T-cell (primary cell): ENCODE measurements around the gene KHK. TPM values are rescaled to one million over a fixed set of nuclear protein-coding genes. Genes with fewer than 3 reads are reported as not detected.

Experiments
- ATAC-seq, 4 experiments: fragments of 200-7000 bp in 3 of 4; fragments of 150-1000 bp in 1 of 4; cut with Tn5 transposase; replicated peaks in 1 of 4; 1 replicate in 3 of 4; 2 replicates in 1 of 4; pipeline ENCODE4 v1.10.0; 2021; ENCODE audit warnings: moderate library complexity in 3 of 4, mild to moderate bottlenecking in 2 of 4, moderate number of reproducible peaks in 1 of 4
- CTCF ChIA-PET, 2 donors: fragments of 300-600 bp; sonication (Branson Sonifier 250); formaldehyde crosslinking; loops; one replicate each; lab custom pipeline; 2022; ENCODE audit warnings: antibody characterized with exemption in 2 of 2; lab: Charles Lee
- POLR2A ChIA-PET, 2 donors: fragments of 300-600 bp; sonication (Branson Sonifier 250); formaldehyde crosslinking; loops; one replicate each; lab custom pipeline; 2022; ENCODE audit warnings: antibody characterized with exemption in 2 of 2; lab: Charles Lee
- DNase-seq, 35 experiments: peaks; one replicate each; pipeline versions ENCODE4 v3.0.0 to v3.0.0-alpha.2; 2013 to 2023
- H3K27ac ChIP-seq: one replicate; pipeline ENCODE4 v1.5.1; 2013; ENCODE audit warnings: low read length
- H3K27me3 ChIP-seq, 2 experiments: replicated peaks in 1 of 2; 1 replicate in 1 of 2; 2 replicates in 1 of 2; pipeline versions ENCODE4 v1.6.1 to v1.7.0; 2013; ENCODE audit warnings: low read length in 1 of 2, mixed read lengths in 1 of 2; ENCODE audit not compliant: control insufficient read depth in 2 of 2, insufficient read depth in 2 of 2; ENCODE audit errors: extremely low read depth in 1 of 2
- H3K36me3 ChIP-seq, 2 donors: 1 replicate in 1 of 2; 2 replicates in 1 of 2; pipeline versions ENCODE4 v1.6.1 to v1.7.0; 2013; ENCODE audit warnings: low read length in 1 of 2; ENCODE audit not compliant: control insufficient read depth in 2 of 2, insufficient read depth in 1 of 2; ENCODE audit errors: extremely low read depth in 1 of 2
- H3K4me1 ChIP-seq, 2 experiments: 1 replicate in 1 of 2; 2 replicates in 1 of 2; pipeline versions ENCODE4 v1.6.1 to v1.7.0; 2013; ENCODE audit warnings: low read length in 2 of 2, mixed read lengths in 1 of 2; ENCODE audit not compliant: insufficient read depth in 2 of 2, control insufficient read depth in 1 of 2; ENCODE audit errors: extremely low read depth in 1 of 2
- H3K4me3 ChIP-seq, 2 donors: 1 replicate in 1 of 2; 2 replicates in 1 of 2; pipeline versions ENCODE4 v1.5.1 to v1.7.0; 2013; ENCODE audit warnings: mild to moderate bottlenecking in 2 of 2, low read length in 1 of 2, moderate library complexity in 1 of 2; ENCODE audit not compliant: control insufficient read depth in 1 of 2; ENCODE audit errors: extremely low read depth in 1 of 2
- H3K9me3 ChIP-seq: 2 replicates; pipeline ENCODE4 v1.7.0; 2013
- H3K27ac Mint-ChIP-seq, 2 donors: one replicate each; pipeline ENCODE4 v1.8.0; 2020 to 2021; ENCODE audit warnings: mild to moderate bottlenecking in 2 of 2, mixed read lengths in 2 of 2
- H3K27me3 Mint-ChIP-seq, 2 donors: one replicate each; pipeline ENCODE4 v1.8.0; 2021 to 2022; ENCODE audit warnings: mixed read lengths in 2 of 2
- H3K36me3 Mint-ChIP-seq: one replicate; pipeline ENCODE4 v1.8.0; 2021; ENCODE audit warnings: mixed read lengths
- H3K4me1 Mint-ChIP-seq, 3 donors: one replicate each; pipeline ENCODE4 v1.8.0; 2020 to 2022; ENCODE audit warnings: mixed read lengths in 3 of 3, mild to moderate bottlenecking in 1 of 3
- H3K4me3 Mint-ChIP-seq, 3 donors: one replicate each; pipeline ENCODE4 v1.8.0; 2020 to 2022; ENCODE audit warnings: mild to moderate bottlenecking in 3 of 3, mixed read lengths in 3 of 3, moderate library complexity in 3 of 3
- H3K9me3 Mint-ChIP-seq, 3 donors: one replicate each; pipeline ENCODE4 v1.8.0; 2020 to 2022; ENCODE audit warnings: mixed read lengths in 3 of 3
- WGBS: methylation state at CpG from one replicate; pipeline ENCODE4 v1.1.5; 2013; ENCODE audit warnings: missing lambda C conversion rate; ENCODE audit not compliant: insufficient coverage; 5-methylcytosine and 5-hydroxymethylcytosine counted together
- total RNA-seq, 35 experiments: library from RNA in 6 of 35; stranded (reverse) in 6 of 35; fragments of 120-200 nt in 1 of 35; gene quantifications; one replicate each; pipeline versions ENCODE4 v1.2.1 to v1.2.4 and lab custom pipeline; 2013 to 2026

The KHK gene
- total RNA-seq, 5 donors from 2014 or later (not counting 1 experiment from before 2014, with no cell fraction given), result 3.7 to 9.1 (median 6.7) TPM

GRCh38 chr2:27082773-27083409 is 3.7 kb upstream of the KHK start:
- H3K27ac Mint-ChIP-seq, result no peak overlapping the region
- Histone ChIP-seq H3K9me3 (no peaks in the 10 kb centered on the region), H3K4me3 (no peak overlapping the region), H3K4me1 (peaks cover 9 to 54% of the 10 kb centered on the region in 2 experiments), H3K27me3 (no peaks in the 10 kb centered on the region), H3K36me3 (no peaks in the 10 kb centered on the region), H3K27ac (no peak overlapping the region)
- H3K27me3 Mint-ChIP-seq, result no peaks in the 10 kb centered on the region
- no peaks in the 10 kb centered on the region for H3K9me3 Mint-ChIP-seq
- ChIA-PET CTCF (no interaction called here), POLR2A (interaction anchor here in 1 of 2 donors (0.5 kb wide), 1 partner anchor 107 kb away, joined by 3 read pairs; no protein-coding TSS in a partner anchor)
- peaks cover 33 to 37% (median 35%) of the 10 kb centered on the region in 3 donors for H3K4me1 Mint-ChIP-seq
- WGBS, result 92% methylated on average over 26 of the region's 27 CpGs
- no peak for DNase-seq
- H3K36me3 Mint-ChIP-seq, result no peaks in the 10 kb centered on the region
- ATAC-seq, result no peak
- no peak overlapping the region for H3K4me3 Mint-ChIP-seq

- H3K27me3 Mint-ChIP-seq, result no peaks in the 10 kb centered on the region
- Histone ChIP-seq H3K36me3 (no peaks in the 10 kb centered on the region), H3K27ac (no peak overlapping the region), H3K4me3 (no peak overlapping the region), H3K27me3 (no peaks in the 10 kb centered on the region), H3K4me1 (peaks cover 9 to 54% of the 10 kb centered on the region in 2 experiments), H3K9me3 (no peaks in the 10 kb centered on the region)
- ATAC-seq, result no peak
- no peak for DNase-seq
- H3K27ac Mint-ChIP-seq, result peak overlapping the region in 1 of 2 donors; percentile 48
- POLR2A ChIA-PET, result interaction anchor here in 1 of 2 donors (0.5 kb wide), 1 partner anchor 107 kb away, joined by 3 read pairs; no protein-coding TSS in a partner anchor
- H3K4me1 Mint-ChIP-seq, result peaks cover 33 to 37% (median 35%) of the 10 kb centered on the region in 3 donors
- 98% methylated on average over 19 of the region's 20 CpGs for WGBS
- no peaks in the 10 kb centered on the region for H3K9me3 Mint-ChIP-seq
- no peaks in the 10 kb centered on the region for H3K36me3 Mint-ChIP-seq
- CTCF ChIA-PET, result no interaction called here
- peak overlapping the region in 2 of 3 donors; percentile 28 to 41 for H3K4me3 Mint-ChIP-seq
Observed at GRCh38 chr2:27083410-27084296, 2.9 kb upstream of the KHK start.

GRCh38 chr2:27084297-27085061 is 2.1 kb upstream of the KHK start:
- H3K27me3 Mint-ChIP-seq, result no peaks in the 10 kb centered on the region
- H3K4me1 Mint-ChIP-seq, result peaks cover 33 to 37% (median 35%) of the 10 kb centered on the region in 3 donors
- no peaks in the 10 kb centered on the region for H3K9me3 Mint-ChIP-seq

GRCh38 chr2:27085062-27085672 is 1.4 kb upstream of the KHK start:
- POLR2A ChIA-PET, result no interaction called here
- Mint-ChIP-seq H3K36me3 (no peaks in the 10 kb centered on the region), H3K27me3 (no peaks in the 10 kb centered on the region), H3K9me3 (no peaks in the 10 kb centered on the region), H3K27ac (peak overlapping the region; percentile 54 to 74), H3K4me1 (peaks cover 31 to 33% (median 32%) of the 10 kb centered on the region in 3 donors), H3K4me3 (peak overlapping the region; percentile 66 to 84 (median 80))
- ATAC-seq (no peak), DNase-seq (no peak)
- peak overlapping the region; percentile 82 for H3K27ac ChIP-seq
- peak overlapping the region; percentile 53 to 67 for H3K4me3 ChIP-seq
- H3K27me3 ChIP-seq, result peaks cover 0 to 4% of the 10 kb centered on the region in 2 experiments
- H3K9me3 ChIP-seq, result no peaks in the 10 kb centered on the region
- WGBS, result 81% methylated on average over 4 of the region's 10 CpGs
- CTCF ChIA-PET, result no interaction called here
- peaks cover 9 to 54% of the 10 kb centered on the region in 2 experiments for H3K4me1 ChIP-seq
- H3K36me3 ChIP-seq, result no peaks in the 10 kb centered on the region

More at GRCh38 chr2:27084297-27085061, 2.1 kb upstream of the KHK start:
- ChIA-PET CTCF (no interaction called here), POLR2A (no interaction called here)
- 92% methylated on average over 2 of the region's 6 CpGs for whole genome bisulfite sequencing
- ATAC-seq (no peak), DNase-seq (no peak)
- Histone ChIP-seq H3K9me3 (no peaks in the 10 kb centered on the region), H3K36me3 (no peaks in the 10 kb centered on the region), H3K27me3 (peaks cover 0 to 4% of the 10 kb centered on the region in 2 experiments), H3K4me3 (no peak overlapping the region), H3K4me1 (peaks cover 9 to 54% of the 10 kb centered on the region in 2 experiments), H3K27ac (no peak overlapping the region)
- H3K4me3 Mint-ChIP-seq, result peak overlapping the region; percentile 66 to 84 (median 80)
- H3K27ac Mint-ChIP-seq, result peak overlapping the region; percentile 11 to 27
- no peaks in the 10 kb centered on the region for H3K36me3 Mint-ChIP-seq

GRCh38 chr2:27085673-27086089 is 891 bp upstream of the KHK start:
- ChIA-PET CTCF (no interaction called here), POLR2A (no interaction called here)
- H3K27ac Mint-ChIP-seq, result peak overlapping the region; percentile 54 to 74
- DNase-seq (peak in 7 of 35 experiments; percentile 4 to 24 (median 18)), ATAC-seq (peak in 1 of 4 experiments; percentile 2)
- no peaks in the 10 kb centered on the region for H3K9me3 Mint-ChIP-seq
- Histone ChIP-seq H3K27ac (peak overlapping the region; percentile 82), H3K27me3 (peaks cover 0 to 4% of the 10 kb centered on the region in 2 experiments), H3K4me1 (peaks cover 9 to 50% of the 10 kb centered on the region in 2 experiments), H3K9me3 (no peaks in the 10 kb centered on the region), H3K36me3 (no peaks in the 10 kb centered on the region), H3K4me3 (peak overlapping the region; percentile 53 to 67)
- no peaks in the 10 kb centered on the region for H3K27me3 Mint-ChIP-seq
- H3K4me3 Mint-ChIP-seq, result peak overlapping the region; percentile 66 to 84 (median 80)
- H3K4me1 Mint-ChIP-seq, result peaks cover 26 to 31% (median 29%) of the 10 kb centered on the region in 3 donors
- no peaks in the 10 kb centered on the region for H3K36me3 Mint-ChIP-seq
- 4% methylated on average over 38 of the region's 38 CpGs for WGBS
